Stimulated activated CD4-positive, alpha-beta T cell treated with anti-CD3 and anti-CD28 coated beads, TNF-alpha, amount 100 ng/mL, for 48 hours (primary cell): ENCODE data around the gene ST3GAL2.

Experiments used
- DNase-seq, 3 donors: peaks; one replicate each; pipeline ENCODE4 v3.0.0-alpha.2; 2020; ENCODE audit warnings: low read depth in 3 of 3

Gene ST3GAL2

GRCh38 chr16:70437582-70438557, 1.0 kb downstream of the ST3GAL2 start:
- no peak for DNase-seq

- DNase-seq, result no peak
Measured at GRCh38 chr16:70437017-70437581, 1.8 kb downstream of the ST3GAL2 start.

- no peak for DNase-seq
Measured at GRCh38 chr16:70434484-70435260, 4.2 kb downstream of the ST3GAL2 start.

GRCh38 chr16:70433458-70434103, 5.3 kb downstream of the ST3GAL2 start:
- DNase-seq, result no peak

GRCh38 chr16:70432723-70433457, 6.0 kb downstream of the ST3GAL2 start:
- no peak for DNase-seq

- DNase-seq, result no peak
Measured at GRCh38 chr16:70432356-70432722, 6.6 kb downstream of the ST3GAL2 start.

GRCh38 chr16:70430667-70431536, 8.0 kb downstream of the ST3GAL2 start:
- peak in 1 of 3 donors; percentile 64 for DNase-seq

- DNase-seq, result no peak
Measured at GRCh38 chr16:70429888-70430666, 8.8 kb downstream of the ST3GAL2 start.

GRCh38 chr16:70428178-70428998, 10.5 kb downstream of the ST3GAL2 start:
- DNase-seq, result peak; percentile 44 to 55 (median 47)

- no peak for DNase-seq
Measured at GRCh38 chr16:70427786-70428177, 11.1 kb downstream of the ST3GAL2 start.

GRCh38 chr16:70422543-70422942, 16.4 kb downstream of the ST3GAL2 start:
- no peak for DNase-seq

GRCh38 chr16:70421473-70422311, 17.2 kb downstream of the ST3GAL2 start:
- DNase-seq, result no peak

GRCh38 chr16:70421014-70421413, 17.9 kb downstream of the ST3GAL2 start:
- DNase-seq, result no peak

- DNase-seq, result no peak
Measured at GRCh38 chr16:70419384-70420327, 19.2 kb downstream of the ST3GAL2 start.

GRCh38 chr16:70418993-70419318, 19.9 kb downstream of the ST3GAL2 start:
- DNase-seq, result no peak

- DNase-seq, result no peak
Measured at GRCh38 chr16:70418274-70418992, 20.5 kb downstream of the ST3GAL2 start.
